ENCODE results near the gene PPP2R2C.

- no peak for TF ChIP-seq CTCF (IDR thresholded peaks at IDR 0.05)
- TF ChIP-seq ZFX (IDR thresholded peaks at IDR 0.05; ENCODE audit: borderline replicate concordance): no peak
Measured at GRCh38 chr4:6473264-6474052, 1.0 kb upstream of the PPP2R2C start.
